Stimulated activated CD8-positive, alpha-beta memory T cell treated with anti-CD3 and anti-CD28 coated beads, Interleukin-12 subunit alpha, Interleukin-12 subunit beta, amount 100 ng/mL, for 4 hours (primary cell): ENCODE results near the gene CACNG6.

Experiments used
- DNase-seq: peaks from one replicate; pipeline ENCODE4 v3.0.0-alpha.2; 2020; ENCODE audit warnings: low read depth

The CACNG6 gene

GRCh38 chr19:54047616-54048015 lies 56.2 kb downstream of the CACNG6 start:
- DNase-seq = no peak
